HG02571 (cell line): ENCODE data around the gene ATP8A2.
"Not testable (repeated sequence)": the region's sequence is repeated elsewhere in the genome, so short reads cannot be mapped to it uniquely, and the experiment has no call there.

Source experiments
- ATAC-seq: cut with Tn5 transposase; IDR thresholded peaks from one replicate; pipeline ENCODE4 v1.9.1; 2021; ENCODE audit warnings: mild to moderate bottlenecking, moderate library complexity; ENCODE audit not compliant: unreplicated experiment

Gene ATP8A2

GRCh38 chr13:25761041-25761440, 389.3 kb downstream of the ATP8A2 start:
- ATAC-seq: no peak

GRCh38 chr13:25762281-25762680, 390.5 kb downstream of the ATP8A2 start:
- ATAC-seq: no peak

GRCh38 chr13:25762795-25763377, 391.1 kb downstream of the ATP8A2 start:
- no peak for ATAC-seq

GRCh38 chr13:25764378-25764777, 392.6 kb downstream of the ATP8A2 start:
- ATAC-seq: no peak

GRCh38 chr13:25765266-25765665, 393.5 kb downstream of the ATP8A2 start:
- ATAC-seq: no peak

- ATAC-seq: no peak
Measured at GRCh38 chr13:25766576-25766975, 394.8 kb downstream of the ATP8A2 start.

- ATAC-seq: no peak
Measured at GRCh38 chr13:25766991-25767390, 395.2 kb downstream of the ATP8A2 start.

GRCh38 chr13:25768376-25768775, 396.6 kb downstream of the ATP8A2 start:
- no peak for ATAC-seq

- ATAC-seq: no peak
Measured at GRCh38 chr13:25768838-25769237, 397.1 kb downstream of the ATP8A2 start.

GRCh38 chr13:25770601-25771000, 398.8 kb downstream of the ATP8A2 start:
- no peak for ATAC-seq

- ATAC-seq: no peak
Measured at GRCh38 chr13:25771202-25771601, 399.4 kb downstream of the ATP8A2 start.

GRCh38 chr13:25771641-25772478, 400.1 kb downstream of the ATP8A2 start:
- ATAC-seq: no peak

GRCh38 chr13:25772534-25772933, 400.8 kb downstream of the ATP8A2 start:
- not testable (repeated sequence) for ATAC-seq

- ATAC-seq: not testable (repeated sequence)
Measured at GRCh38 chr13:25774056-25774455, 402.3 kb downstream of the ATP8A2 start.

- no peak for ATAC-seq
Measured at GRCh38 chr13:25775275-25775674, 403.5 kb downstream of the ATP8A2 start.

GRCh38 chr13:25775986-25776385, 404.2 kb downstream of the ATP8A2 start:
- ATAC-seq: no peak

GRCh38 chr13:25776722-25777121, 404.9 kb downstream of the ATP8A2 start:
- no peak for ATAC-seq

- no peak for ATAC-seq
Measured at GRCh38 chr13:25777509-25777908, 405.7 kb downstream of the ATP8A2 start.

- no peak for ATAC-seq
Measured at GRCh38 chr13:25778365-25778764, 406.6 kb downstream of the ATP8A2 start.

GRCh38 chr13:25778808-25779305, 407.1 kb downstream of the ATP8A2 start:
- no peak for ATAC-seq

- ATAC-seq: no peak
Measured at GRCh38 chr13:25783076-25783475, 411.3 kb downstream of the ATP8A2 start.

GRCh38 chr13:25783601-25784024, 411.8 kb downstream of the ATP8A2 start:
- ATAC-seq: no peak
